Amniotic epithelial cell (primary cell): ENCODE measurements around the gene NRF1.
"Not testable (repeated sequence)": the region's sequence is repeated elsewhere in the genome, so short reads cannot be mapped to it uniquely, and the experiment has no call there.

ENCODE experiments used
- DNase-seq: peaks from one replicate; pipeline ENCODE4 v3.0.0-alpha.2; 2010; ENCODE audit warnings: low read depth

The NRF1 gene

DNA sequence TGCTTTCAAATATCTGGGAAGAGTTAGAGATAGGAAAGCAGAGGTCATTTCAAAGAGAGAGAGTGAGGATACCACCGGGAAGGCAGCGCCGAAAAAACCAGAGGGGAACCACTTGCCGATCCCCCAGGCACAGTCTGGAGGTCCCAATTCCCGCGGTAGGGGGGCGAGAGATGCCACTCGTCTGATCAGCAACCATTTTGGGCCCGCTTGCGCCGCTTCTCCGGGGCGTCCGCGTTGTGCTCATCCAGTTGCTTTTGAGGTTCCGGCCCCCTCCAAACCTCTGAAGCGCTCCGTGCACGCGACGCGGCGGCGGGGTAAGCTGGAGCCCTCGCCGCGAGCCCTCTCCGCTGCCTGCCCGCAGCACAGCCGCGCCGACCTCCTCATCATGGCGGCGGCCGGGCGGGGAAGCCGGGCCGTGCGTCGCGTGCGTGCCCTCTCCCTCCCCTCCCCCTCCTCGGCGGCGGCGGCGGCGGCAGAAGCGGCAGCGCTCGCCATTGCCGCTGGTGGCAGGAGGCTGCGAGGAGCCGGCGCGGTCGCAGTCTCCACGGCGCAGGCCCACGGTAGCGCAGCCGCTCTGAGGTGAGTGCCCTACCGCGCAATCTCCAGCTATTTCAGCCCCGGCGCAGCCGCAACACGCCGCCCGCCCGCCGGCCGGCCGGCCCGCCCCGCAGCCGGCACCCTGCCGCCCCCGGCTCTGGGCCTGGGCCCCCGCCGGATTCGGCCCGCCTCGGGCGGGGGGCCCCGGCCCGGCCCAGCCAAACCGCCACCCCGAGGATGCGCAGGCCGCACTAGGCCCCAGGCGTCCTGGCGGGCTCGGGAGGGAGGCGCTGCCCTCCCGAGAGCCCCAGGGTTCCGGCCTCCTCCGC lies at the start of gene NRF1:
TSS of gene NRF1 (plus strand) at position 475 of the 866 bp plus-strand sequence. CDS start 45,632 bp downstream, outside the sequence.
- DNase-seq: peak; percentile 87

DNA sequence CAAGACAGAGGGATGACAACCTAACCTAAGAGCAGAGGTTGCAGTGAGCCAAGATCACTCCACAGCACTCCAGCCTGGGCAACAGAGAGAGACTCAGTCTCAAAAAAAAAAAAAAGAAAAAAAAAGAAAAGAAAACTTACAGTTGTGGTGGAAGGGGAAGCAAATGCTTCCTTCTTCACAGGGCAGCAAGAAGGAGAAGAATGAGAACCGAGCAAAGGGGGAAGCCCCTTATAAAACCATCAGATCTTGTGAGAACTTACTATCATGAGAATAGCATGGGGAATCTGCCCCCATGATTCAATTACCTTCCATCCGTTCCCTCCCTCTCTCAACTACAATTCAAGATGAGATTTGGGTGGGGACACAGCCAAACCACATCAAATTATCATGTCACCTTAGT lies 45.2 kb upstream of the NRF1 start:
- not testable (repeated sequence) for DNase-seq

DNA sequence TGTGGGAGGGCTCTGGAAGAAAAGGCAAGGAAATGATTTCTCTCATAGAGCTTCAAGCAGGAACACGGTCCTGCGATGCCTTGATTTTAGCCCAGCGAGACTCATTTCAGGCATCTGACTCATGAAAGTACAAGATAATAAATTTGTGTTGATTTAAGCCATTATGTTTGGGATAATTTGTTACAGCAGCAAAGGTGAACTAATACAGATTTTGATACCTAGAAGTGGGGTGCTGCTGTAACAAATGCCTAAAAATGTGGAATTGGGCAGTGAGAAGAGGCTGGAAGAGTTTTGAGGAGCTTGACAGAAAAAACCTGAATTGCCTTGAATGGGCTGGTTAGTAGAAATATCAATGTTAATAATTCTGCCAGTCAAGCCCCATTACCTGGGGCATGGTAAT lies 44.1 kb upstream of the NRF1 start:
- DNase-seq: no peak

DNA sequence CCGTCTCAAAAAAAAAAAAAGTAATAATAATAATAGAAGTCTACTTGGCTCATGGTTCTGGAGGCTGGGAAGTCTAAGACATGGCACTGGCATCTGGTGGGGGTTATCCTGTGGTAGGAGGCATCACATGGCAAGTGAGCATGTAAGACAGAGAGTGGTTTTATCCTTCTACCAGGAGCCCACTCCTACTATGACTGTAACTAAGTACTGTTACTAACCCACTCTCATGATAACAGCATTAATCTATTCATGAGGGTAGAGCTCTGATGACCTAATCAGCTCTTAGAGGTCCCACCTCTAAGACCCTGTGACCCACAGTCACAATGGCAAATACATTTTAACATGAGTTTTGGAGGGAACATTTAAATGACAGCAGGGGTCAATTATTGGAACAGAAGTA lies 43.3 kb upstream of the NRF1 start:
- DNase-seq: no peak

DNA sequence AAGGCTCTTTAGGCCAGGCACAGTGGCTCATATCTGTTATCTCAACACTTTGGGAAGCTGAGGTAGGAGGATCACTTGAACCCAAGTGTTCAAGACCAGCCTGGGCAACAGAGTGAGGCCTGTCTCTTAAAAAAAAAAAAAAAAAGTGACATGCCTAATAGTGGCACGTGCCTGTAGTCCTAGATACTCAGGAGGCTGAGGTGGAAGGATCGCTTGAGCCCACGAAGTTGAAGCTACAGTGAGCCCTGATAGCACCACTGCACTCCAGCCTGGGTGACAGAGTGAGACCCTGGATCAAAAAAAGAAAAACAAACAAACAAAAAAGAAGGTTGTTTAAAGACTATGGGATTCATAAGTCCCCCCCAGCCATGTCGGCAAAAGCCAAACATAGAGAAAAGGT lies 42.2 kb upstream of the NRF1 start:
- no peak for DNase-seq

DNA sequence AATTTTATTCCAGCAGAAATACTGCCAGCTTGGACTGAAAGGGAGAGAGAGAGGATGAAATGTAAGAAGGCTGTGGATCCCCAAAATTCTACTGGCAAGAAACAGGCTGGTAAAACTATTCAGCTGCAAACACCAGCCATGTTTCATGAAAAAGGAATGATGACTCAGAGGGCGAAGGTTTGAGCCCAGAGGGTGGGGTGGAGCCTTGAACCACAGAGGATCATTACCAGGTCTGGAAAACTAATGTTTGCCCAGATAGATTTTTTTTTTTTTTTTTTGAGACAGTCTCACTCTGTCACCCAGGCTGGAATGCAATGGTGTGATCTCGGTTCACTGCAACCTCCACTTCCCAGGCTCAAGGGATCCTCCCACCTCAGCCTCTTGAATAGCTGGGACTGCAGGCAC lies 41.7 kb upstream of the NRF1 start:
- peak; percentile 62 for DNase-seq

DNA sequence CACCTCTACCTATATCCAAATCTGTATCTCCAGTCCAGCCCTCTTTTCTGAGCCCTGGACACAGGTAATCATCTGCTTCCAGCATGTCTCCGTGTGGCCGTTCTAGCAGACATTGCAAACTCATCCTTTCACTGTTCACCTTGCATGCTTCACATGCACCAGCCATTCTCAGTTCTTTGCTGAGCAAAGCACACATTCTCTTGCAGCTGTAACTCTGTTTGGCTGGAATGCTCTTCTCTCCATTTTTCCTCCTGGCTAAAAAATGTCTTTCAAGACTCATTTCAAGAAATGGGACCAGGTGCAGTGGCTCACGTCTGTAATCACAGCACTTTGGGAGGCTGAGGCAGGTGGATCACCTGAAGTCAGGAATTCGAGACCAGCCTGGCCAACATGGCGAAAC lies 40.3 kb upstream of the NRF1 start:
- no peak for DNase-seq

DNA sequence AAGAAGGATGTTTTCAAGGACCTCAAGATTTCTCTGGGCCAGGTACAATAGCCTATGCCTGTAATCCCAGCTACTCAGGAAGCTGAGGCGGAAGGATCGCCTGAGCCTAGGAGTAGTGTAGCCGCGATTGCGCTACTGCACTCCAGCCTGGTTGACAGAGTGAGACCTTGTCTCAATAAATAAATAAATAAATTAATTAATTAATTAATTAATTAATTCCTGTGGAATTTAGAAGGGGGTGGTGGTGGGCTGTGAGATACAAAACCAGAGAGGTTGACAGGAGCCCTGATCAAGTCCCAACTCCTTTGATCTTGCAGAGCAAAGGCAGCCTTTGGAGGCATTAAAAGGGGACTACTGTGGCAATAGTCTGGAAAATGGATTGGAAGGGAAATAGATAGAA lies 39.3 kb upstream of the NRF1 start:
- no peak for DNase-seq

DNA sequence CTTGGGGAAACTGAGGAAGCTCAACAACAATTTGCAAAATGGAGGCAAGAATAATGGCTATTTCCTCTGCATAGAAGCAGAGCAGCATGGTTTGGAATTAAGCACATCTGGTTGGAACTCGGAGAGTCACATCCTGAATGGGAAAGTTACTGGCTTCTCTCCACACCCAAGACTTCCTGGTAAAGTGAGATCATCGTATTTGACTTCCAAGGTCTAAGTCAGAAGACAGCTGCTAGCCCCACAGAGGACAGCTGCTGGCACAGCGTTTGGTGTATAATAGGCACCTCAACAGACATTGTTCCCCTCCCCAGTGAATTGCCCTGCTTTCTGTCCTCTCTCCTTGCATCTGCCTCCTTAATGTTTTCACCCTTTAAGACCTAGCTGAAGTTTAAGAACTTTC lies 37.0 kb upstream of the NRF1 start:
- no peak for DNase-seq

DNA sequence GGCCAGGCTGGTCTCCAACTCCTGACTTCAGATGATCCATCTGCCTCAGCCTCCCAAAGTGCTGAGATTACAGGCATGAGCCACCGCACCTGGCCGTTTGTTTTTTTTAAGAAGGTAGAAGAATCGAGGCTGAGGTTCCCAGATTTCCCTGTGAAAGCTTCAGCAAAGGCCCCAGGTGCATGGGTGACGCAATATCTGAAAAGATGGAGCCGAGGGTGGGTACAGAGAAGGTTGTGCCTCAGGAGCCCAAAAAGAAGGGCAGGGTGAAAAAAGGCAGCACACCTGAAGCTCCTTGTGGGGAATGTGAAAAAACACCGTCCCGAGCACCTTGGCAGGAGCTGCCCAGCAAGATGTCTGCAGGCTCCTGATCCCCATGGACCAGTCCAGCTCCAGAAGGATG lies 35.8 kb upstream of the NRF1 start:
- no peak for DNase-seq

DNA sequence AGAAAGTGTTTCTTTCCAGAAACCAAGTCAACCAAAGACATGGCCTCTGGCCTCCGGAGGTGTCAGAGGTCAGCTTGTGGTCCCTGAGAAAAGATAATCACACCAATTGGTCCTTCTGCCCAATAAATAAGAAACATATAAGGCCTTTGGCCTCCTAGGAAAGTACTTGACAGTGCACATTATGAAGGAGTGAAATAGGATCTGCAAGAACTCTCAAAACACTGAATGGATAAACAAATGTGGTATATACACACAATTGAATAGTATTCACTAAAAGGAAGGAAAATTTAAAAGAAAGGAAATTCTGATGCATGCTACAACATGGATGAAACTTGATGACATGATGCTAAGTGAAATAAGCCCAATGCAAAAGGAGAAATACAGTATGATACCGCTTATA lies 35.4 kb upstream of the NRF1 start:
- DNase-seq: no peak

DNA sequence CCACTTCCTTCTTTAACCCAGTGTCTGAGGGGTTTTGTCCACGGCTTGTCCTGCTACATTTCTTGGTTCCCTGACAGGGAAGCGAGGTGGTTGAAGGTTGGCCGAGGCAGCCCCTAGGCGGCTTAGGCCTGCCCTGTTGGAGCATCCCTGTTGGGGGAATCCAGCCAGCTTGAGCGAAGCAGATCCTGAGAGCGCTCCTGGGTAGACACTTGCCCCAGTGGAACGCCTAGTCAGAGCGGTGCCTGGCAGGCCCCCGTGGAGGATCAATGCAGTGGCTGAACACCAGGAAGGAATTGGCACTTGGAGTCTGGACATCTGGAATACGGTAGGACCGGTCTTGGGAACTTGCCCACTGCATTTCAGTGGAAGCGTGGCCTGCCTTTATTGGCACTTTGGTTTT lies 32.7 kb upstream of the NRF1 start:
- no peak for DNase-seq

DNA sequence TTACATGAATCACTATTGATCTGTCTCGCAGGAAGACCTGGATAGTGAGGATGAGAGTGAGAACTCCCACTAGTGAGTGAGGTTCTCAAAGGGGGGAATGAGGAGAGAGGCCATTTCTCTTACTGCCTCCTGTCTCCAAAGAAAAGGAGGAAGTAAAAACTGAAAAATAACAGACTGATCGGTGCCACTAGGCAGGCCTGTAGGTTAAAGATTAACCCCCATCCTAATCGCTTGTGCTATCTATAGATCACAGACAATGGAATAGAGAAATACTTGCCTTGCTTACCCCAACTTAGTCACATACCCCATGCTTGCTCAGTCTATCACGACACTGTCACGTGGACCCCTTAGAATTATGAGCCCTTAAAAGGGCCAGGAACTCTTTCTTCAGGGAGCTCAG lies 25.3 kb upstream of the NRF1 start:
- not testable (repeated sequence) for DNase-seq

DNA sequence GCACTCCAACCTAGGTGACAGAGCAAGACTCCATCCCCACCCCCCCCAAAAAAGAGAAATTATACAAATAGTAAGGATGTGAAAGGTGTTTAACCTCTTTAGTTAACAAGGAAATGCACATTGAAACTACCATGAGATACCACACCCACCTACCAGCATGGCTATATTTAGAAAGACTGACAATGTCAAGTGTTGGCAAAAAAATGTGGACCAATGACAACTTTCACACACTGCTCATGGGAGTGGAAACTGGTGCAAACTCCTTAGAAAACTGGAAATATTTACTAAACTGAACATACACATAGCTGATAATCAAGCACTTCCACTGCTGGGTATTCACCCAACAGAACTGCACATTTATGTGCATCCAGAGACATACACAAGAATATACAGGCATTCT lies 23.3 kb upstream of the NRF1 start:
- DNase-seq: no peak

DNA sequence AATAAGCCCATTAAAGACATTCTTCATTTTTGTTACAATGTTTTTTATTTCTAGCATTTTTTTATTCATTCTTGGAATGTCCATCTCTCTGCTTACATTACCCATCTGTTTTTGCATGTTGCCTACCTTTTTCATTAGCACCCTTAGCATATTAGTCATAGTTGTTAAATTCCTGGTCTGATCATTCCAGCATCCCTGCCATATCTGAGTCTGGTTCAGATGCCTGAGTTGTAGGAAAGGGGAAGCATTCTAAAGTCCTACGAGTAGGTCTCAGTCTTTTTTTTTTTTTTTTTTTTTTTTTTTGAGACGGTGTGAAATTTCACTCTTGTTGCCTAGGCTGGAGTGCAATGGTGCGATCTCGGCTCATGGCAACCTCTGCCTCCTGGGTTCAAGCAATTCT lies 19.7 kb upstream of the NRF1 start:
- no peak for DNase-seq

DNA sequence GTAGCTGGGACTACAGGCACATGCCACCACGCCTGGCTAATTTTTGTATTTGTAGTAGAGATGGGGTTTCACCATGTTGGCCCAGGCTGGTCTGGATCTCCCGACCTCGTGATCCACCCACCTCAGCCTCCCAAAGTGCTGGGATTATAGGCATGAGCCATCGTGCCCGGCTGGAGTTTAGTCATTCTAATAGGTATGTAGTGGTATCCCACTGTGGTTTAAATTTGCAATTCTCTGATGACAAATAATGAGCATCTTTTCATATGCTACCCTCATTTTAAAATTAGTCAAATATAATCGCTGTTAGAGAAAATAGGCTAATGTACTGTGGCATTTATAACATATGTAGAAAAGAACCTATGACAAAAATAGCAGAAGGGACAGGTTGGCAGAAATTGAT lies 15.1 kb upstream of the NRF1 start:
- DNase-seq: peak; percentile 35

DNA sequence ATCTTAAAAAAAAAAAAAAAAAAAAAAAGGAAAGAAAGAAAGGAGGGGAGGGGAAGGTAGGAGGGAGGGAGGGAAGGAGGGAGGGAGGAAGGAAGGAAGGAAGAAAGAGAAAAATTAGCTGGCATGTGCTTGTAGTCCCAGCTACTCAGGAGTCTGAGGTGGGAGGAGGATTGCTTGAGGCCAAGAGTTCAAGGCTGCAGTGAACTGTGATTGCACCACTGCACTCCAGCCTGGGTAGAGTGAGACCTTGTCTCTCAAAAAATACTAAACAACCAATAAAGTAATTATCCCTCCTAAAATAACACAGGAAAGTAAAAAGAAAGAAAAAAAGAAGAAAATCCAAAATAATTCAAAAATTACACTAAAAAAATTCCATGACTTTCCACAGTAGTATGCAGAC lies 13.8 kb upstream of the NRF1 start:
- no peak for DNase-seq

DNA sequence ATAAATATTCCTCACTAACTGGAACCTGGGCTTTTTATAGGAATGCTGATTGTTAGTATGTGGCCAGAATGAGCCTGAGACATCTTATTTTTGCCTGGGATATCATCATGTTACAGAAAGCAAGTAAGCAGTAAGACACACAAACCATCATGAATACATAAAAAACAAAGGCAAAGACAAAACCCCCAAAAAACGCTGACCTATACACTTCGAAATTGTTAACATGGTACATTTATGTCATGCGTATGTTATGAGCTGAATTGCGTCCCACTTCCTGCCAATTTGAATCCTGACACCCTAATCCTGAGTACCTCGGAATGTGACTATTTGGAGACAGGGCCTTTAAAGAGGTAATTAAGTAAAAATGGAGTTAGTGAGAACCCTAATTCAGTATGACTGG lies 12.3 kb upstream of the NRF1 start:
- no peak for DNase-seq

DNA sequence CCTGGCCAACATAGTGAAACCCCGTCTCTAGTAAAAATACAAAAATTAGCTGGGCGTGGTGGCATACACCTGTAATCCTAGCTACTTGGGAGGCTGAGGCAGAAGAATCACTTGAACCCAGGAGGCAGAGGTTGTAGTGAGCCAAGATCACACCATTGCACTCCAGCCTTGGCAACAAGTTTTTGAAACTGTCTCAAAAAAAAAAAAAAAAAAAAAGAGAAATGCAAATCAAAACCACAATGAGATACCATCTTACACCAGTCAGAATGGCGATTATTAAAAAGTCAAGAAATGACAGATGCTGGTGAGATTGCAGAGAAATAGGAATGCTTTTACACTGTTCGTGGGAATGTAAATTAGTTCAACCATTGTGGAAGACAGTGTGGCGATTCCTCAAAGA lies 7.9 kb upstream of the NRF1 start:
- not testable (repeated sequence) for DNase-seq

DNA sequence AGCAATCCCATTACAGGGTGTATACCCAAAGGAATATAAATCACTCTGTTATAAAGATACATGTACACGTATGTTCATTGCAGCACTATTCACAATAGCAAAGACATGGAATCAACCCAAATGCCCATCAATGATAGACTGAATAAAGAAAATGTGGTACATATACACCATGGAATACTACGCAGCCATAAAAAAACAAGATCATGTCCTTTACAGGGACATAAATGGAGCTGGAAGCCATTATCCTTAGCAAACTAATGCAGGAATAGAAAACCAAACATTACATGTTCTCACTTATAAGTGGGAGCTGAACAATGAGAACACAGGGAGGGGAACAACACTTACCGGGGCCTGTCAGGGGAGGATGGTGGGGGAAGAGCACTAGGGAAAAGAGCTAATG lies 7.5 kb upstream of the NRF1 start:
- not testable (repeated sequence) for DNase-seq

DNA sequence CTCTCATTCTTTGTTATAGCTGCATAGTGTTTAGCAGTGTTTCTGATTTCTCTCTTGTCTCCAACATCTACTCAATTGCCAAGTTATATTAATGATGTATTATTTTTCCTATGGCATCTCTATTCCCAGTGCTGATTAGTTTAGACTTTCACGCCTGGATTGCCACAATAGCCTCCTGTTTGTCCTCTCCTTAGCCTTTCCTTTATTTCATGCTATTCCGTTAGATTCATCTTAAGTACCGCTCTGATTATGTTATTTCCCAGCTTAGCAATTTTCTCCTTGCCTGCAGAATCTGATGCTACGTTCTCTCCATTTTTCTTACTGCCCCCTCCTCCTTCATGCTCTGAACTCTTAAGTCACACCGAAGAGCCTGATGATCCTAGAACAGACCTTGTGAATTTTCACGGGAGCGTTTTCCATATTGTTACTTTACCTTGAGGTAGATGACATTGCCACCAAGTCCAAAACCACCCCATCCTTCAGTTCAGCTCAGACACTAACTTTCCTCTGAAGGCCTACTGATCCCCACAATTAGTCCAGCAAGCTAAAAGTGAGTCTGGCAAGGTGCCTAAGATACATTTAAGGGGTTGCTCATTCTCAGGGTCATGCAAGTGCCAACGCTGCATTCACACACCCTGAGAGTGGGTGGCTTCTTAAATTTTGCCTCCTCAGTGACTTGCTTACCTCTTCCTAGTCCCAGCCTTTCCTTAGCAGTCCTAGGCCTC lies 6.6 kb upstream of the NRF1 start:
- DNase-seq: no peak

DNA sequence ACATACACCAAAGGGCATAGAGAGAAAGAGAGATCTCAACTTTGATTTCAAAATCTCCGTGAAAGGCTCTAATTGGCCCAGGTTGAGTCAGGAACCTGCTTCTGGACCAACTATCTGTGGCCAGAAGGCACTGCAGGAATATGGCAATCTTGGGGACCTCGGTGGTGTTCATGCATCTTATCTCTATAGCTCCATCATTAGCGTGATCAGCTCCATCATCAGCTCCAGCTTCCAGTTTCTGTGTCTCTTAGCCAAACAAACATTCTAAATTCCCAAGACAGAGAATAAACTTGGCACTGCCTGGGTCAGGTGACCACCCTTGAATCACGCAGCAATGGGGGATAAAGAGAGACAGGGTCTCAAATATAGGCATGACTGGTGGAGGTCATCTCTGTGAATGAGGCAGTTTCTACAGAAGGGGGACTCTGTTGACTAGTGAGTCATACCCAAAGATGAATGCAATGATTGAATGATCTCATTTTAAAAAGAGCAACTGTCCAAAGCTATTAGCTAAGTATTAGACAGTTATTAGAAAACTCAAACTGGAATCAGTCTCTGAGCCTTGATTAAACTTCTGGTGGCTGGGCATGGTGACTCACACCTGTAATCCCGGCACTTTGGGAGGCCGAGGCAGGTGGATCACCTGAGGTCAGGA lies 5.4 kb upstream of the NRF1 start:
- no peak for DNase-seq

DNA sequence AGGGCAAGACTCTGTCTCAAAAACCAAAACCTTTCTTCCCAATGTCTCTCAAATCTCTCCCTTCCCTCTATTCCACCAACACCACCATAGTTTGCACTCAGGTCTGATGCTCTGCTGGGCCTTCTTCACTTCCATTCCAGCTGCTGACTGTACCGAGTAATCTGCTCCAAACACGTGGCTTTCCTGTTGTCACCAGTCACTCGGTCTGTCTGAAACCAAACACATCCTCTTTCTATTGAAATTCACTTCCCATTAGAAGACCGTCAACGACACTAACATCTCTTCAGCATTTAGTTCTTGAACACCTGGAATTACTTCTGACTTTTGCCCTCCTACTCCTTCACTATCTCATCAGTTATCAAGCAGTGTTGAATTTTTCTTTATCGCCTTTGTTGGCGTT lies 4.7 kb upstream of the NRF1 start:
- no peak for DNase-seq
